Ureter (tissue), 1 donor: ENCODE results near the gene COBL. TPM values are rescaled to one million over a fixed set of nuclear protein-coding genes. Genes with fewer than 3 reads are reported as not detected.

Experiments
- DNase-seq: peaks from one replicate; pipeline ENCODE4 v3.0.0-alpha.2; 2020; ENCODE audit warnings: low spot score
- total RNA-seq: library from RNA; stranded (reverse); gene quantifications from one replicate; pipeline ENCODE4 v1.2.4, GENCODE V29; 2023
- donor health status: DM: yes; HTN: yes; CAD: no.

Gene COBL
- total RNA-seq, 1 donor from 2014 or later, result 1.3 TPM

DNA sequence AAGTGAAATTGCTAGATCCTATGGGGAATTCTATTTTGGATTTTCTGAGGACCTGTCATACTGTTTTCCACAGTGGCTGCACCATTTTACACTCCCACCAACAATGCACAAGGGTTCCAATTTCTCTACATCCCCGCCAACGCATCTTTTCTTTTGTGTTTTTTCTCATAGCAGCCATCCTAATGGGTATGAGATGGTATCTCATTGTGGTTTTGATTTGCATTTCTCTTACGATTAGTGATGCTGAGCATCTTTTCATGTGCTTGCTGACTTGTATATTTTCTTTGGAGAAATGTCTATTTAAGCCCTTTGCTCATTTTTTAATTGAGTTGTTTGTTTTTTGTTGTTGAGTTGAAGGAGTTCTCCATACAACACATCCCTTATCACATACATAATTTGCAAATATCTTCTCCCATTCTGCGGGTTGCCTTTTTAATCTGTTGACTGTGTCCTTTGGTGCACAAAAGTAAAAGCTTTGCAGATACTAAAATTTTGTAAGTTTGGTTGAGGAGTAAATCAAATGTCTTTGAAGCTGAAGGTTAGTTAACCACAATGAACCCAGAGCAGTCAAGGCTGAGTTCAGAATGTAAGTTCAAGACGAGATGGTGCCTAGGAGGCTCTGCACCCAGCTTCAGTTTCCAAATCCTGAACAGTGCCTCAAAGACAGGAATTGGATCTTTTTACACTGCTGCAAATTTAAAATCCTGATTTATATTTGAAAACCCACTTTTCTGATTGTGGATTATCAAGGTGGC is 195.4 kb downstream of the COBL start:
- no peak for DNase-seq

DNA sequence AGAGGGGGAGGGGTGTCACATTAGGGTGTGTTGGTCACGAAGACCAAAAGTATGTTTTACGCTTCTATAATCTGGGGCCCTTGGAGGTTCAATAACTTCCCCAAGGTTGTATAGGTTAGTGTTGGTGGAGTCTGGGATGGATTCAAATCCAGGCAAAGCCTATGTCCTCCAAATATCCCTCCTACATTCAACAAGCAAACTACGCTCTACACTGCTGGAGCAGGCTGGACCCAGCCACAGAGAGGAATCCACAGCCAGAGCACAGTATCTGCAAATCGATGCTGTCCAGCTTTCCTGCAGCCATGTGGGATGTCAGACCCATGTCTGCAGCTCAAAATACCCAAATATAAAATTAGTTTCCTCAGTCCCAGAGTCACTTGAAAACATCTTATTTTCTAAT is 198.0 kb downstream of the COBL start:
- no peak for DNase-seq

DNA sequence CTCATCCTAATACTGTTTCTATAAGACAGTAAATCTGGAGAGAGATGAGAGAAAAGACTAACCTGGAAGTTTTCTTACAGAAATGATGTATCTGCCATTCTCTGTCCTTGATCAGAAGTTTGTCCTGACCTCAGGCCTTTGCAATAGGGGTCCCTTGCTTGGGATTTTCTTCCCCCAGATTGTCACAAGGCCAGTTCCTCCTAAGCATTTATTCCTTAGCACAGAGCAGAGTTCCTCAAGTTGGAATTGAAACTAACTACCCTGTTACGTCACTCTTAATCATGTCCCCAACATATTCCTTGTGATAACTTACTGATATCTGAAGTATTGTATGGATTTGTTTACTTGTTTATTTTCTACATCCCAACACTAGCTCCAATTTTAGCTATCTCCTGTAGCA is 202.1 kb downstream of the COBL start:
- no peak for DNase-seq

DNA sequence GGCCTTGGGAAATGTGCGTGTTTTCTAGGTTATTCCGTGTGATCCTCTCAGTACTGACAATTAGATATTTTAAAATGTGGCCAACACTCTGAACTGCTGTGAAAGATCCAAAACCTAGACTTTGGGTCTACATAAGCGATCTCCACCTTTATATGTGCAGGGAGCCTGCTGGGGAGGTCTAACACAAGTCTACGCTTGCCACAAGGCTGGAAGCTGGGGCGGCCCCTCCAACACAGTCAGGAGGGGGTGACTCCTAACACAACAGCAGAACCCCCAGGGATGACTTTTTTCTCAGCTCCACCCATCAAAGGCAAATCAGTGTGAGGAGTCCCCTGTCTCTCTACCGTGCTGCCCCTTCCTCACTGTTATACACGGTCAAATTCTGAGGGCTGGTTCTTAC is 202.6 kb downstream of the COBL start:
- no peak for DNase-seq

DNA sequence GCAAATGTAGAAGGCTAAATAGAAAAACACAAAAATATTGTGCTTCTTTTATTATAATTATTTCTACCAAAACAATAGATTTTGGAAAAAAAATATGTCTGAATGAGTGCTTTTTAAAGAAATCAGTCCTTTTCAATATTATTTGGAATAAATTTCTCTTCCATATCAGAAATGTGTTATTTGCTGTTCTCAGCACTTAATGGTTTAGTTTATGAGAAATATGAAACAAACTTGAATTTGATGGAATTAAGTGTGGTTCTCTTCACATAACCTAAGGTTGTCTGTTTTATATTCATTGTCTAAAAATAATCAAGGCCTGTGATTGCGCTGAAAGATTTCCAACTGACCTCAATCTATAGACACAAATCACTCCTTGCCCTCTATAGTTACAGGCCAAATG is 203.0 kb downstream of the COBL start:
- no peak for DNase-seq

DNA sequence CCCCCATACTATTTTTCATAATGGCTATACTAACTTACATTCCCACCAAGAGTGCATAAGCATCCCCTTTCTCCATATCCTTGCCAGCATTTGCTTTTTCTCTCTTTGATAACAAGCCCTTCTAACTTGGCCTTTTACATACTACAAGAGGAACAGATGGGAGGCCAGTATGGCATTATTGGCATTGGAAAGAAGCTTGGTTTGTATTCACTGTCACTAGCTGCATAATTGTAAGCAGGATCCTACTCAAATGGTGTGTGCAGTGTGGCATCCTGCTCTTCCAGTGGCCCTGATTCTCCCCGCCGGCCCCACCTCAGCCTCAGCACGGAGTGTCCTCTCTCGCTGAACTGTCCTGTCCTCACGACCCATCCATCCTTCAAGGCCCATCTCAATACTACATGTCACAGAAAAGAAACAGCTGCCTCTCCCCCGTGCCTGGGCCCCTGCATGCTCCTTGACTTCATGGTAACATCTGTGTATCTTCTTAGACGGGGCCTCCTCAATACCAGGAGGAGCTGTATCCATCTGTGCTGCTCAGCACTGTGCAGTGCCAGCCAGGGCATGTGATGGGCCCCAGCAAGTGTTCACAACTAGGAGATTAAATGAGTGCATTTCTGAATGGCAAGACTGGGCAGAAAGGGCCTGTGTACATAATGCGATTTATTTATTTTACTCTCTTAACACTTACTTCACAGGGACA is 205.2 kb downstream of the COBL start:
- DNase-seq, result no peak

DNA sequence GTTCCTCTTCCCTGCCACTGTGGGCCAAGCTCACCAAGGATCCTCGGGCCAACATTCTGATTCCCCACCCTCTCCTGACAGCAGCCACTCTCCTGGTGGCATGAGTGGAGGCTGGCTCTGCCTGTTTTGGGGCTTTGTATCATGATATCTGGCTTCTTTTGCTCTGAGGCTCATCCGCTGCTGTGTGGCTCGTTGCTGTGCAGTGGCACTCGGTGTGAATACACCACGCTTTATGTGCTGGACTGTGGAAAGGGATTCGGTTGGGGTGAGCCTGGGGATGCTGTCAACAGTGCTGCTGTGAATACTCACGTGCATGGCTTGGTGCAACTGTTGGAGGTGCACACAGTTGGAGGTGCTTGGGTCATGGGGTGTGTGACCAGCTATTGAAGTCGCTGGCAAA is 208.5 kb downstream of the COBL start:
- no peak for DNase-seq

DNA sequence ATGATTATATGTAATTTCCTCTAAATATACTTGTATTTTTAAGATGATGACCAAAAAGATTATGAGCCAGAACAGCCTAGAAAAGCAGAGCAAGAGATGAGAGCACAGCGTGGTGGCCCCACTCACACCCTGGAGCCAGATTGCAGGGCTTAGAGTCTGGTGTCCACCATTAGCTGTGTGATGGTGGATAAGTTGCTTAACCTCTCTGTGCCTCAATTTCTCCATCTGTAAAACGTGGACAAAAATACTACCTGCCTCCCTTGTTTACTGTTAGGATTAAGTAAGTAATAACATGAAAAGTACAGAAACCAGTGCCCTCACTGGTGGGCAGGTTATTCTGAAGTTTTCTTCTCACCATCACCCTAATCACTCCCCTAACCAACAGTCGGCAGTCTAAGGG is 212.3 kb downstream of the COBL start:
- no peak for DNase-seq

DNA sequence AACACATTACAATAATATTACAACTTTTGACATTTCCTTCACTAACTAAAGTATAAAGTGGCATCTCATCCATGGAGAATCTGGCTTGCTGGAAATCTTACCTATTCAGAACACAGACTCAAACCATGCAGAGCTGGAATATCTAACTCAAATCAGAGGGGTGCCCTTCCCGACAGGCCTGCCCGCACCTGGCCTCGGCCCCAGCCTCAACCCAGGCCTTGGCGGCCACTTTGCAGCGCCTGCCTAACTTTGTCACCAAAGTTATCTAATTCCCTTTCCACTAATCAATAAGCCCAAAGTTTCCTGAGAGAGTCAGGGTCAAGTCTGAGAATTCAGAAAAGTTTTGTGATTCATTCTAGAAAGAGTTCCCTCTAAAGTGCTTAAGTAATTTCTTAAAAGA is 212.9 kb downstream of the COBL start:
- DNase-seq, result no peak

DNA sequence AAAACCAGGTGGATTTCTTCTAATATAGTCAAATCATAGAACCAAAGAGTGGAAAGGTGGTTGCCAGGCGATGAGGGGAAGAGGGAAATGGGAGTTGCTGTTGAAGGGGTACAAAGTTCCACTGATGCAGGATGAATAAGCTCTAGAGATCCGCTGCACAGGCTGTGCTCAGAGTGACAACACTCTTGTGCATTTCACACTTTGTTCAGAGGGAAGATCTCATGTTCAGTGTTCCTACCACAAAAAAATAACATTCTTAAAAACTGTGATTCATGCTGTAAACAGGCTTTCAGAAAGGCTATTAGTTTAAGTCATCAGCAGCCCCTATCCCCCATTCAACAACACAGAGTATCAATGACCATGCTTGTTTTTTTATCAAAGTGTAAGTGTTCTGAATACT is 213.8 kb downstream of the COBL start:
- DNase-seq, result no peak

DNA sequence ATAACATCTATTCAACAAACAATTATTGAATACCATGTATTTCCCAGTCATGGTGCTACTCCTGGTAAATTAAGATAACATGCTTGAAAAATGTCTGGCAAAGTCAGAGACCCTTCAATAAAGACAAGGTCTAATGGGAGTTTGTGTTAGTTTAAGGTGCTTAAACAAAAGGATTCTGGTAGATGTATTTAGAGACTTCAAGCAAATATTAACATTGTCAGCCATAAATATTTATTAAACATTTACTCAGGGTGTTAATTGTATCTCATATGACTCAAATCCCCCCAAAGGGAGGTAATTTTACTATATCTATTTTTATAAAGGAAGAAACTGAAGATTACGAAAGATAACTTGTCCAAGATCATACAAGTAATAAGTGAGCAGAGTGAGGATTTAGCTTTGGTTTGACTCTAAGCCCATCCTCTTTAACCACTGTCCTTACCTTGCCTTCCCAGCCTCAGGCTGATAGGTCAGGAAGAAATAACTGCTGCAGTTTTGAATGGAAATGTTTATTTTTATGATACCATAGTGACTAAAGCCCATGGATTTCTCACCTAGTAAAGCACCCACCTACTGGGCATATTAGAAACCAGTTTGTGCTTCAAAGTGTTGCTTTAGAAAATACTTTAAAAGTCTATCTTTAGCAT is 215.4 kb downstream of the COBL start:
- no peak for DNase-seq

DNA sequence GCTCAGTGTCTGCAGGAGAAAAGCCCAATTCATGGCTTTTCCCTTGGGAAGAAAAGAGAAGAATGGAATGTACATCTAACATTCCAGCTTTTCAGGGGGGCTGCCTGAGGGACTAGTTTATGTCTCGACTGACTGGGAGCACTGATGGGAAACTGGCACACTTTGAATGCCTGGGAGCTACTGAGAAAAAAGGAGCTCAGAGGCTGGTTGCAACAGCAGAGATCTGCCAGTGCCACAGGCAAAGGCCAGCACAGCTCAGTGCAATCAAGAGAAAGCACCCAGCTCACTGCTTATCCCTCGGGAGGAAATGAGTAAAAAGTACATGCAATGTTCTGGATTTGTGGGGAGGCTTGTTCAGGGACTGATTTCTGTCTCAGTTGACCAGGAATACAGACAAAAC is 226.2 kb downstream of the COBL start:
- DNase-seq, result no peak

DNA sequence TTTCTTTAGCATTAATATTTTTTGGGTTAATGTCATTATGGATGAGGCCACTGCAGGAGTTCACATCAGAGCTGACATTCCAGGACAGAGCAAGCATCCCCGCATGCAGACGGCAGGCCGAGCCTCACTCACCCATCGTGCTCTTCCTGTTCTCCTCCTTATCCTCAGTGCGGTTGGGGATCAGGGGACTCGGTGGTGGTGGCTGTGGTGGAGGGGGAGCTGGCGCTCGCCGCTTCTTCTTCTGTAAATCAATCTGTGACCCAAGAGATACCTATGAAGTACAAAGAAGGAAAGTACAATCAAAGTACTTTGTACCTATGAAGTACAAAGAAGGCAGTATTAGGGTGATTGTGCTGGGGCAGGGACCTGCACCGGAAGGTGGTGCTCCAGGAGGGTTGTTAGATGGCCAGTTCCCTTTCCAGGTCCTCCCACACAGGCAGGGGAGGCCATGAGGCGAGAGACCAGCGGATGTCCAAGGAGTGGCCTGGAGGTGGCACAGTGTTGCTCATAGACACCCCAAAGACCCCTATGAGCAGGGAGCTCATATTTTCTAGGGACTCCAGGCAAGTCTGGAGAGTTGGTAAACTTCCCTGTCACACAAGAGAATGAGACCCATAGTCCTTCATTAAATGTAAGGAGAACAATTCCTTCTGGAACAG is 231.4 kb downstream of the COBL start:
- no peak for DNase-seq

DNA sequence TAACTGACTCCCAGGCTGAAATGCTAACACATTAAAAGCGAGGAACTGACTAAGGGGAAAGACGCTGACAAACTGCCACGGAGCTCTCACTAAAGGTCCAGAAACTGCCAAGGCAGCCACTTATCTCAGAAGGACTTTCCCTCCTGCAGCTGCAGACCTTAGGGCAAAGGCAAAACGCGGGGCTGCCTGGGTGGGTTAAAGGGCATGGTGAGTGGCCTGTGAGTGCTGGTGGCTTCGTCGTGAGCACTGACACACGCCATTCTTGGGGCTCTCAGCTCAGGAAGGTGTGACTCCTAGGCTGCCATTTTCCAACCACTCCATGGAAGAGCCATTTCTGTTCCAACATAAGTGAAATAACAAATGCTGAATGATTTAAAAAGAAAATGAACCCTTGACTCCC is 232.5 kb downstream of the COBL start:
- DNase-seq, result no peak

DNA sequence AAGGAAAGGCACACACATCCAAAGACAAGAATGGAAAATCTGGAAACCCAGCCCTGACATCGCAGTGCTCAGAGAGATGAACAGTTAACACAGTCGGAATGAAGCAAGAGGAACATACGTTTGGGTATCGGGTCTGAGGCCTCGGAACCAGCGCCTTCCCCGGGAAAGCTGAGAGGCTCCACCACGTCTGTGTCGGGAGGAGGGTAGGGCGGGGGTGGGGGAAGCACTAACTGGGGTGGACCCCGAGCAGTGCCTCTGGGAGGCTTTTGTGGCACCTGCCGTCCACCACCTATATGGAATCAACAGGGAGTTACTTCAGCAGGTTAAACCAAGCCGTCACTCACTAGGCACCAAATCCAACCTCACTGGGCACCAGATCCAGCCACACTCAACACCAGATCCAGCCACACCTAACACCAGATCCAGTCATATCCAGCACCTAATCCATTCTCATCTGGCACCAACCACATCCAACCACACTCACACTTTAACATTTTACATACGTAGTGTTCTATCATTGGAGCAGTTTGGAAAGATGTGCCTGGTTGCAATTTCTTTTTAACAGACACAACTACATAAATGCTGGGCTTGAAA is 233.6 kb downstream of the COBL start:
- DNase-seq, result no peak

DNA sequence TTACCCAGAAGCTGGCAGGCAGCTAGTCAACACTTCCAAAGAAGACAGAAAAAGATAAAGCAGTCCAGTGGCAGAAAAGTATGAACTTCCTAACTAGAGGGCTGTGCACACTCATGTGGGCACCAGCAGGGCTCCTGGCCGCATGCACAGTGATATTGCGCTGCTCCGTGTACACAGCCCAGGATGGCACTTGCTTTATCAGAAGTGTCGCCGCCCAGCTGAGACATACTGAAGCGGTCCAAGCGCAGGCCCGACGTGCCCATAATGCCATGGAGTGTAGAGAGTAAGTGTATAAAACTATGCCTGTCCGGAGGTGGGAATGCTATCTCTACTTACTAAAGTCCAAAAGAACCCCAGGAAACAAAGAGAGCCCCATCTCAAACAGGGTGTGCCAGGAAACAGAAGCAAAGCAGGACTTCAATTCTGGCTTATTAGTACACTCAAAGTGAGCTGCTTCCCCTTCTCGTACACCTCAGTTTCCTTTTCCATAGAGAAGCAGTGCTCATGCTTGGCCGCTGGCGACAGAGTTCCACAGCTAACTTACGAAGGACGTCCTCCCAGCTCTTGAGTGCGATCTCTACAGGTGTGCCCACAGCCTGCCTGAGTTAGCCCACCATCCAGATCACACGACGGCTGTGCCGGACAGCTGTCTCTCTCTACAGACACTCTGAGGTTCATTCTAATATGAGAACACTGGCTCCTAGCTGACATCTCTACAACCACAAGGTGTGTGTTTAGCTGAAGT is 234.3 kb downstream of the COBL start:
- DNase-seq, result no peak

DNA sequence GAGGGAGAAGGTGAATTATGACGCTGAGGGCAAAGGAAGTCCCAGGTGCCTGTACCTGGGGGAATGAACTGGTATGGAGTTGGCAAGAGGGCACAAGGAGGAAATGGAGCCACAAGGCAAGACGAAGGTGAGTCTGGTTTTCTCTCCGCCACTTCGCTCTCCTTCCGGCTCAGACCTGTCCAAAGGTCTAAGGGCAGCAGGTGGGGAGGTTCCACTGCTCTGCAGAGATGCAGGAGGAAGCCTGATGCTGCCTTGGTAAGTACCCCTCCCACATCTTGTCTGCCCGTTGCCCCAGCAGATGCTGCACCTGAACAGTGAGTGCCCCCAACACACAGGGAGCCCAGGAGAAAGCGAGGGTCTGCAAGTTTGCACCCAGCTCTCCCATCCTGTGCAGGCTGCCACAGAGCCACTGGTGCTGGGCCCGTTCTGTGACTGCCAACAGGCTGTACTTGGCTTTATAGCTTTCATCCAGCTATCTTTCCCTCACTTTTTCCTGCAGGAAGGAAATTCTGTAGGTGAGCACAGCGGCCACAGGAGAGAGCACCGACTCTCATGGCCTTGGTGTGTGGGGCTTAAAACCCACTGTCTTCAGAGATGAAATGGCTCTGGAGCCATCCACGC is 235.2 kb downstream of the COBL start:
- DNase-seq, result no peak

DNA sequence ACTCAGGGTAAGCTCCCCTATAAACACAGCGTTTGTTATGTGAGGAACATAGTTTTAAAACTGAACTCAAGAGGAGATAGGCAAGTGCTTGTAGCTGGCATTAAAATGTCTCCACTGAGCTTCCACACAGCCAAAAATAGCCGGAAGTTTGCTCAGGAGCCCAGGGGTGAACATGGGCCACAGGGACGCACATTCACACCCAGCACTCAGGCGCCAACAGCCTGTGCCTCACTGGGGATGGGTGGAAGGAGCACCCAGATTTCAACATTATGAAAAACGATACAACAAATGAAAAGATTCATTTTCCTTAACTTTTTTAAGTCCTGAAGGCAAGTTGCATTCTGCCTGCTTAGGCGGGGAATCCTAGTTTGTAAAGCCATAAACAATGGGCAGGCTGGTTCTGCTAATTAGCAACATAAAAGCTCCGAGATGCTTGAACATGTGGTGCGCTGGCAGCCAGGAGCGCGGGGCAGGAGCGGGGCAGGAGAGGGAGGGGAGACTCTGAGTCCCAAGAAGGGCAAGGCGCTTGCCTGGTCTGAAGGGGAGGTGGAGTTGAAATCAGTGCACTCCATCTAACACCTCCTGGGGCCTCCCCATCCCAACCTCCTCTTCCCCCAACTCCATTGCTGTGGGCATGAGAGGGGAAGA is 235.9 kb downstream of the COBL start:
- no peak for DNase-seq

DNA sequence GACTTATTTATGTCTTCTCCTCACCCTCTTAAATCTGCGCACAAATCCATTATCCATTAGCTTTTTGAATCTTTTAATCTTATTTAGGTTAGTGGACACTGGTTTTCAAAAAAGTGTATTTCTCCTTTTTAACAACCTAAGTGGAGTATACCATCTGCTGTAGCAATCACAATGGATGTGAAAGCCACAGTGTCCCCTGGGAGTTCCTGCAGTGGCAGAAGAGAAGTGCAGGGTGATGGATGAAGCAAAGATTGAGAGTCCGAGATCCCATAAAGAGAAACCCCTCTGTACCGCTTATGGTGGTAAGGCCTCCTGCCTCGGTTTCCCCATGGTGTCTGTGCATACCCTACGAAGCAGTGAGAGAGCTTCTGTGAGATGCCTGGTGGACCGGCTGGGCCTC is 236.4 kb downstream of the COBL start:
- DNase-seq, result no peak

DNA sequence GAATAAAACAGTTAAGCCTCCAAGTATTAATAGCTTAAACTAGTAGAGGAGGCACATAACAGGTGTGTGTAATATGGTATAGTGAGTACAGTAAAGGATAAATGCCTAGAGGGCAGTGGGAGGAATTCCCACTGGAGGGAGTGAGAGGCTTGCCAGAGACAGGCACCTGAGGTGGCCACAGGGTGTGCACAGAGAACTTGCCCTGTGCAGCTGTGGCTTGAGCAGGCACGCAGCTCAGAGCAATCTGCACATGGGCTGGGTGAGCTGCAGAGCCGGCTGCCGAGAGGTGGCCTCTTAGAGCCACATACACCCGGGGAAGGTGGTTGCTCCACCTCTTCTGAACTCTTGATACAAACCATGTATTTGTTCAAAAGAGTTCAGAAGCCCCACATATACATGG is 237.1 kb downstream of the COBL start:
- DNase-seq, result no peak

DNA sequence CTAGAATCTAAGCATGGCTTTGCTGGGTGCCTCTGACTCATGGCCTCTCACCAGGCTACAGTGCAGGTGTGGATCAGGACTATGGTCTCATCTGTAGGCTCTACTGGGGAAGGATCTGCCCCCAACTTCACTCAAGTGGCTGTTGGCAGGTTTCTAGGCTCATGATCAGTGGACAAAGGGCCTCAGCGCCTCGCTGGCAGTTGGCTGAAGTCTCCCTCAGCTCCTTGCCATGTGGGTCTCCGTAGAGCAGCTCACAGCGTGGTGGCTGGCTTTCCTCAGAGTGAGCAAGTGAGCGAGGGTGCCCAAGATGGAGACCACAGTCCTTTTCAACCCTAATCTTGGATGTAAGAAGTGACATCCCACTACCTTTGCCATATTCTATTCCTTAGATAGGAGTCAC is 238.0 kb downstream of the COBL start:
- no peak for DNase-seq
